Heart left ventricle (tissue), 16 donors: ENCODE measurements around the gene XYLT1. TPM values are rescaled to one million over a fixed set of nuclear protein-coding genes. Genes with fewer than 3 reads are reported as not detected.

ENCODE experiments used
- ATAC-seq, 4 donors: fragments of 200-7000 bp; cut with Tn5 transposase; one replicate each; pipeline ENCODE4 v1.9.1; 2020 to 2022; ENCODE audit warnings: moderate library complexity in 4 of 4, mild to moderate bottlenecking in 3 of 4, moderate number of reproducible peaks in 1 of 4
- DNase-seq, 5 donors: peaks; one replicate each; pipeline ENCODE4 v3.0.0-alpha.2; 2020
- H3K27ac ChIP-seq, 12 donors: fragments of 200-600 bp; sonication (generic) in 4 of 12; one replicate each; pipeline versions ENCODE4 v1.5.0 to v1.8.0; 2016 to 2022; ENCODE audit warnings: mild to moderate bottlenecking in 2 of 12
- H3K27me3 ChIP-seq, 9 donors: fragments of 200-600 bp; sonication (generic) in 2 of 9; one replicate each; pipeline versions ENCODE4 v1.5.1 to v1.8.0; 2016 to 2022; ENCODE audit warnings: mild to moderate bottlenecking in 3 of 9
- H3K36me3 ChIP-seq, 9 donors: fragments of 200-600 bp; sonication (generic) in 2 of 9; one replicate each; pipeline versions ENCODE4 v1.5.0 to v1.8.0; 2018 to 2022; ENCODE audit warnings: mild to moderate bottlenecking in 2 of 9
- H3K4me1 ChIP-seq, 12 donors: fragments of 200-600 bp; sonication (generic) in 4 of 12; one replicate each; pipeline versions ENCODE4 v1.5.0 to v1.8.0; 2016 to 2022; ENCODE audit warnings: mild to moderate bottlenecking in 3 of 12
- H3K4me3 ChIP-seq, 12 donors: fragments of 200-600 bp; sonication (generic) in 4 of 12; one replicate each; pipeline versions ENCODE4 v1.5.0 to v1.8.0; 2017 to 2022; ENCODE audit warnings: mild to moderate bottlenecking in 9 of 12, moderate library complexity in 4 of 12
- H3K9me3 ChIP-seq, 12 donors: fragments of 200-600 bp; sonication (generic) in 4 of 12; one replicate each; pipeline versions ENCODE4 v1.5.0 to v1.8.0; 2016 to 2022; ENCODE audit warnings: mild to moderate bottlenecking in 1 of 12
- CTCF ChIP-seq, 12 donors: fragments of 200-600 bp; sonication (generic) in 4 of 12; IDR thresholded peaks; one replicate each; pipeline versions ENCODE4 v1.5.0 to v1.8.0; 2018 to 2022; ENCODE audit warnings: antibody characterized with exemption in 12 of 12, mild to moderate bottlenecking in 5 of 12
- POLR2A ChIP-seq, 2 donors: fragments of 450-650 bp; IDR thresholded peaks; one replicate each; pipeline ENCODE4 v1.6.1; 2017; ENCODE audit warnings: antibody characterized with exemption in 2 of 2, mild to moderate bottlenecking in 2 of 2, moderate library complexity in 2 of 2
- WGBS, 4 donors: extraction: QIAGEN DNeasy Blood & Tissue Kit in 2 of 4; methylation state at CpG; one replicate each; pipeline versions ENCODE4 v1.1.5 to v1.1.7; 2013 to 2018; 5-methylcytosine and 5-hydroxymethylcytosine counted together
- intact Hi-C, 10 donors: fragments of 100-400 bp; cut with DNase I; formaldehyde crosslinking; loops; one replicate each; pipeline versions ENCODE4 v1.11.1 to v1.14.2; 2022
- polyA plus RNA-seq, 2 donors: library from polyadenylated mRNA; stranded (reverse); fragments of 200-250 nt; gene quantifications; one replicate each; pipeline ENCODE4 v1.2.3, GENCODE V29; 2013
- total RNA-seq, 9 donors: library from RNA; depleted of rRNA in 2 of 9; stranded (reverse); fragments of >200 nt in 2 of 9; fragmentation: NEBNext Ultra II Directional in 3 of 9; extraction: Animal tissue kit (Norgen Biotek cat#: 25700) in 3 of 9; gene quantifications; one replicate each; pipeline versions ENCODE4 v1.1.0 to v1.2.4, GENCODE V29; 2016 to 2023
- donor health status: ischemic (EF 13 %, LVEDD 7.1; RV severe dilation, severe dysfunction).
- donor health status: healthy with polysubstance abuse.
- donor health status: DM: no; HTN: yes; CAD: no.
- donor health status: DM: no; HTN: no; CAD: no.
- donor health status: ischemic (EF 25% LVEDD 6.9; RV normal size, moderate dysfunction).
- donor health status: ischemic (EF 25% LVEDD 5.7; RV mildly dilated, moderate dysfunction).
- donor health status: healthy.
- donor health status: DM: yes; HTN: yes; CAD: no.
- donor health status: ischemic (EF 35%, LVEDD 5.7; RV mildly dilated, moderate dysfunction).
- donor health status: nonischemic (EF 11% LVEDD 7.7; RV severe dilation, severe dysfunction).
- donor health status: DM: yes; HTN: yes; CAD: no.
- donor health status: PGD.
- donor health status: ischemic (EF 29% LVEDD 5.4; RV normal size, mild dysfunction).
- donor health status: nonischemic (EF 23%, LVEDD 6.1; RV moderate dilation, normal function).

XYLT1 gene
- total and polyA plus RNA-seq, 11 donors: 0.46 to 12.3 (median 2.4) TPM

- WGBS, 4 donors: 78 to 85% (median 83%) methylated on average over 8 of the region's 8 CpGs
- H3K27me3 ChIP-seq: no peaks in the 10 kb centered on the region
- intact Hi-C loops: no loop called here
- peaks cover 0 to 7% (median 0%) of the 10 kb centered on the region in 12 donors for H3K4me1 ChIP-seq
- ATAC-seq: no peak
- H3K27ac ChIP-seq: no peak overlapping the region
- TF ChIP-seq POLR2A (IDR thresholded peaks at IDR 0.05) (no peak), CTCF (IDR thresholded peaks at IDR 0.05) (no peak)
- H3K9me3 ChIP-seq: no peaks in the 10 kb centered on the region
- no peak overlapping the region for H3K4me3 ChIP-seq
- no peak for DNase-seq
- no peaks in the 10 kb centered on the region for H3K36me3 ChIP-seq
Measured at GRCh38 chr16:17283016-17283415, 187.7 kb downstream of the XYLT1 start.

- H3K4me1 ChIP-seq: peaks cover 0 to 2% (median 0%) of the 10 kb centered on the region in 12 donors
- H3K27ac ChIP-seq: no peak overlapping the region
- H3K4me3 ChIP-seq: no peak overlapping the region
- intact Hi-C loops: no loop called here
- 70 to 85% (median 74%) methylated on average over 6 of the region's 6 CpGs for WGBS, 4 donors
- no peaks in the 10 kb centered on the region for H3K9me3 ChIP-seq
- ATAC-seq (no peak), DNase-seq (no peak)
- TF ChIP-seq CTCF (IDR thresholded peaks at IDR 0.05) (no peak), POLR2A (IDR thresholded peaks at IDR 0.05) (no peak)
- H3K27me3 ChIP-seq: no peaks in the 10 kb centered on the region
- H3K36me3 ChIP-seq: no peaks in the 10 kb centered on the region
Measured at GRCh38 chr16:17282247-17282646, 188.5 kb downstream of the XYLT1 start.

GRCh38 chr16:17281052-17281451, 189.7 kb downstream of the XYLT1 start:
- no peak for TF ChIP-seq CTCF (IDR thresholded peaks at IDR 0.05)
- no peak for TF ChIP-seq POLR2A (IDR thresholded peaks at IDR 0.05)
- 90 to 96% (median 91%) methylated on average over 6 to 7 of the region's 7 CpGs for WGBS, 4 donors
- H3K4me1 ChIP-seq: no peaks in the 10 kb centered on the region
- H3K27me3 ChIP-seq: no peaks in the 10 kb centered on the region
- no peak for DNase-seq
- no peak overlapping the region for H3K27ac ChIP-seq
- H3K36me3 ChIP-seq: no peaks in the 10 kb centered on the region
- H3K9me3 ChIP-seq: no peaks in the 10 kb centered on the region
- intact Hi-C loops: no loop called here
- no peak for ATAC-seq
- H3K4me3 ChIP-seq: no peak overlapping the region

GRCh38 chr16:17278988-17279387, 191.8 kb downstream of the XYLT1 start:
- Histone ChIP-seq H3K4me3 (no peak overlapping the region), H3K27me3 (no peaks in the 10 kb centered on the region), H3K27ac (no peak overlapping the region), H3K4me1 (no peaks in the 10 kb centered on the region), H3K9me3 (no peaks in the 10 kb centered on the region), H3K36me3 (no peaks in the 10 kb centered on the region)
- TF ChIP-seq CTCF (IDR thresholded peaks at IDR 0.05) (no peak), POLR2A (IDR thresholded peaks at IDR 0.05) (no peak)
- no peak for DNase-seq
- ATAC-seq: no peak
- 44 to 63% (median 56%) methylated on average over 5 of the region's 5 CpGs for WGBS, 4 donors
- intact Hi-C loops: loop anchor here in 8 of 10 donors (2.0 to 10.0 kb wide), 4 partner anchors 186 to 414 kb away; no protein-coding TSS in a partner anchor
